HFFc6 (cell line): Measurements from ENCODE around the gene USP44. TPM values are rescaled to one million over a fixed set of nuclear protein-coding genes. Genes with fewer than 3 reads are reported as not detected.

ENCODE experiments used
- DNase-seq: peaks from one replicate; pipeline ENCODE4 v3.0.0-alpha.2; 2018
- H3K27ac Mint-ChIP-seq: 2 replicates; pipeline ENCODE4 v1.8.0; 2020; ENCODE audit warnings: mild to moderate bottlenecking, mixed read lengths
- H3K27me3 Mint-ChIP-seq: 2 replicates; pipeline ENCODE4 v1.8.0; 2021; ENCODE audit warnings: mild to moderate bottlenecking, moderate library complexity, mixed read lengths; ENCODE audit not compliant: insufficient read depth
- H3K36me3 Mint-ChIP-seq: 2 replicates; pipeline ENCODE4 v1.8.0; 2021; ENCODE audit warnings: low read depth, mixed read lengths
- H3K4me1 Mint-ChIP-seq: 2 replicates; pipeline ENCODE4 v1.8.0; 2020; ENCODE audit warnings: low read depth, mixed read lengths
- H3K4me3 Mint-ChIP-seq: 2 replicates; pipeline ENCODE4 v1.8.0; 2020; ENCODE audit warnings: mild to moderate bottlenecking, moderate library complexity, mixed read lengths
- H3K9me3 Mint-ChIP-seq: 2 replicates; pipeline ENCODE4 v1.8.0; 2020; ENCODE audit warnings: mild to moderate bottlenecking, mixed read lengths
- total RNA-seq, 6 experiments: library from RNA; stranded (reverse); fragmentation: NEBNext Ultra II Directional; extraction: Animal tissue kit (Norgen Biotek cat#: 25700); gene quantifications; 2 replicates in 1 of 6; 3 replicates in 5 of 6; pipeline ENCODE4 v1.2.3, GENCODE V29; 2021
- TF ChIP-seq, protein P1 (sequence below): fragments of 200-600 bp; sonication (generic); IDR thresholded peaks from 2 replicates; pipeline ENCODE4 v1.5.0; 2021; ENCODE audit warnings: antibody characterized with exemption, mild to moderate bottlenecking

The USP44 gene
- total RNA-seq, 6 experiments from 2014 or later, result not detected

DNA sequence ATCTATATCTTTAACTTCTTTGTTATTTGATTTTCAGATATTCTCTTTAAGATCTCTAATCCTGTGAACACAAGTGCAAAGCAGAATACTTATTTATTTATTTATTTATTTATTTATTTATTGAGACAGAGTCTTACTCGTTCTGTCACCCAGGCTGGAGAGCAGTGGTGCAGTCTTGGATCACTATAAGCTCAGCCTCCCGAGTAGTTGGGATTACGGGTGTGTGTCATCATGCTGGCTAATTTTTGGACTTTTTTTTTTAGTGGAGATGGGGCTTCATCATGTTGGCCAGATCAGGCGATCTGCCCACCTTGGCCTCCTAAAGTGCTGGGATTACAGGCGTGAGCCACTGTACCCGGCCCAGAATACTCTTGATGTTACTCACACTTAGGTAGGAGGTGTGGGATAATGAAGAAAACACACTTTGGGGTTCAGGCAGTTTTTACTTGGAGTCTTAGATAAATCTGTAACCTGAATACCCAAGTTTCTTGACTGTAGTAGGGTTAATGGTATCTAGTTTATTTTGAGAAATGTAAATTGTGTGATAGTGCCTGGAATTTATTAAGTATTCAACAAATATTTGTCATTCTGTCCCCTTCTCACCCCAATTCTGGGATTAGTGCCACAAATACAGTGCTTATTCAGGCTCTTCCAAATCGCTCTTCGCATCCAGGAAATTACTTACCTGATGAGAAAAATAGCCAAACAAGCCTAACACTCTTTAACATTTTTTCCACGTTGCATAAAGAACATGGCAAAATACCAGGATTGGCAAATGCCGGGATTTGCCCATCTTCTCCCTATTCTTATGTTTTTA is 44.4 kb downstream of the USP44 start:
- H3K27me3 Mint-ChIP-seq, result no peaks in the 10 kb centered on the region
- H3K27ac Mint-ChIP-seq, result no peak overlapping the region
- H3K9me3 Mint-ChIP-seq, result no peaks in the 10 kb centered on the region
- no peak overlapping the region; the same call in 1 of the 2 replicates for H3K4me3 Mint-ChIP-seq
- TF ChIP-seq, protein P1, sequence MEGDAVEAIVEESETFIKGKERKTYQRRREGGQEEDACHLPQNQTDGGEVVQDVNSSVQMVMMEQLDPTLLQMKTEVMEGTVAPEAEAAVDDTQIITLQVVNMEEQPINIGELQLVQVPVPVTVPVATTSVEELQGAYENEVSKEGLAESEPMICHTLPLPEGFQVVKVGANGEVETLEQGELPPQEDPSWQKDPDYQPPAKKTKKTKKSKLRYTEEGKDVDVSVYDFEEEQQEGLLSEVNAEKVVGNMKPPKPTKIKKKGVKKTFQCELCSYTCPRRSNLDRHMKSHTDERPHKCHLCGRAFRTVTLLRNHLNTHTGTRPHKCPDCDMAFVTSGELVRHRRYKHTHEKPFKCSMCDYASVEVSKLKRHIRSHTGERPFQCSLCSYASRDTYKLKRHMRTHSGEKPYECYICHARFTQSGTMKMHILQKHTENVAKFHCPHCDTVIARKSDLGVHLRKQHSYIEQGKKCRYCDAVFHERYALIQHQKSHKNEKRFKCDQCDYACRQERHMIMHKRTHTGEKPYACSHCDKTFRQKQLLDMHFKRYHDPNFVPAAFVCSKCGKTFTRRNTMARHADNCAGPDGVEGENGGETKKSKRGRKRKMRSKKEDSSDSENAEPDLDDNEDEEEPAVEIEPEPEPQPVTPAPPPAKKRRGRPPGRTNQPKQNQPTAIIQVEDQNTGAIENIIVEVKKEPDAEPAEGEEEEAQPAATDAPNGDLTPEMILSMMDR, result no peak
- H3K4me1 Mint-ChIP-seq, result peaks cover 5% of the 10 kb centered on the region; the same call in 1 of the 2 replicates
- peaks cover 46% of the 10 kb centered on the region for H3K36me3 Mint-ChIP-seq
- no peak for DNase-seq

DNA sequence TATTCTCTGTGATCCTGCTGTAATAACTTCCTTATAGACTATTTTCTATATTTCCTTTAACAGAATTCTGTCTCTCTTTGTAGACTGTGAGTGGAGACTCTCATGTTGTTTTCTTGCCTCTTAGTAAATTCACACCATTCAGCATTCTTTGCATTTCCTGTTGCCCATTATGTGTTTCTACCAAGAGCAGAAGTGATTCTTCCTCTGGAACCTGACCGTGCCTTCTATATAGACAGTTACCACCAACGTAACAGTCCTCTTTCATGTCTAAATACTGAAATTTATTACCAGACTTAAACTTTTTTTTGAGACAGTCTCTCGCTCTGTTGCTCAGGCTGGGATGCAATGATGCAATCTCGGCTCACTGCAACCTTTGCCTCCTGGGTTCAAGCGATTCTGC is 46.2 kb downstream of the USP44 start:
- H3K36me3 Mint-ChIP-seq, result peaks cover 43% of the 10 kb centered on the region
- no peak for DNase-seq
- H3K9me3 Mint-ChIP-seq, result no peaks in the 10 kb centered on the region
- peaks cover 5% of the 10 kb centered on the region; the same call in 1 of the 2 replicates for H3K4me1 Mint-ChIP-seq
- H3K4me3 Mint-ChIP-seq, result no peak overlapping the region
- H3K27ac Mint-ChIP-seq, result no peak overlapping the region
- H3K27me3 Mint-ChIP-seq, result no peaks in the 10 kb centered on the region
- TF ChIP-seq, protein P1, result no peak

DNA sequence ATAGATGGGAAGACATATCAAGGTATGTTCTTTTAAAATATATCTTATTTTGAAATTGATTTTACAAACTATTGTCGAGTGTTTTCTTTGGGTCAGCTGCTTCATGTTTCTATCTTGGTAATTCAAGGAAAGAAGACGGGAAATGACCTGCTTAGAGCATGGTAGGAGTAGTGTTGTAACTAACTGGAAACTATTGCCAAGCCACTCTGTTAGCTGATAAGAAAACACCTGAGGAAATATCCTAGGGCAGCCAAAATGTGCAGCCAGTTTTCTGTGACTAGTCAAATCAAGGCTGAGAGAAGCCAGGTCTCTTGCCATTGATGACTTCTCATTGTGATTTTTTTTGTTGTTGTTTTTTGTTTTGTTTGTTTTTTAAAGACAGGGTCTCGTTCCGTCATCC is 47.1 kb downstream of the USP44 start:
- Mint-ChIP-seq H3K27me3 (no peaks in the 10 kb centered on the region), H3K9me3 (no peaks in the 10 kb centered on the region), H3K36me3 (peaks cover 50% of the 10 kb centered on the region), H3K4me3 (no peak overlapping the region), H3K4me1 (peaks cover 5% of the 10 kb centered on the region; the same call in 1 of the 2 replicates), H3K27ac (no peak overlapping the region)
- DNase-seq, result no peak
- TF ChIP-seq, protein P1, result no peak

DNA sequence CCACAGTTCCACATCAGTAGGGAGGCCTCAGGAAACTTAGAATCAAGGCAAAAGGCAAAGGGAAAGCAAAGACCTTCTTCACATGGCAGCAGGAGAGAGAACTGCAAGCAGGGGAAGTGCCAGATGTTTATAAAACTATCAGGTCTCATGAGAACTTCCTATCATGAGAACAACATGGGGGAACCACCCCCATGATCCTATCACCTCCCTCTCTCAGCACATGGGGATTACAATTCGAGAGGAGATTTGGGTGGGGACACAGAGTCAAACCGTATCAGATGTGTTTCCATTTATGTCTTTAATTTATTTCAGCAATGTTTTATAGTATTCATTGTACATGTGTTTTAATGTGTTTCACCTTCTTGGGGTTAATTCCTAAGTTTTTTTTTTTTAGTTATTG is 51.5 kb downstream of the USP44 start:
- TF ChIP-seq, protein P1, result no peak
- DNase-seq, result no peak
- Mint-ChIP-seq H3K9me3 (no peaks in the 10 kb centered on the region), H3K27ac (0 out of 2 replicates have a peak overlapping the region, but pooled peaks have one; percentile 9), H3K4me1 (peaks cover 5% of the 10 kb centered on the region; the same call in 1 of the 2 replicates), H3K36me3 (peaks cover 57% of the 10 kb centered on the region), H3K4me3 (no peak overlapping the region), H3K27me3 (no peaks in the 10 kb centered on the region)

DNA sequence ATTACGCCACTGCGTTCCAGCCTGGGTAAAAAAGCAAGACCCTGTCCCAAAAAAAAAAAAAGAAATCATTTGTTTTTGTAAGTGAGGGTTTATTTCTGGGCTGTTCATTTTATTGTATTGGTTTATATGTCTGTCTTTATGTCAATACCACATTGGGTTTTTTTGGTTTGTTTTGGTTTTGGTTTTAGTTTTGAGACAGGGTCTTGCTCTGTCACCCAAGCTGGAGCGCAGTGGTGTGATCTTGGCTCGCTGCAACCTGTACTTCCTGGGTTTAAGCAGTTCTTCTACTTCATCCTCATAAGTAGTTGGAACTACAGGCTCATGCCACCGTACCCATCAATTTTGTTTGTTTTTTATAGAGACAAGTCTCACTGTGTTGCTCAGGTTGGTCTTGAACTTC is 52.3 kb downstream of the USP44 start:
- Mint-ChIP-seq H3K27me3 (no peaks in the 10 kb centered on the region), H3K27ac (no peak overlapping the region), H3K4me3 (no peak overlapping the region), H3K4me1 (peaks cover 5% of the 10 kb centered on the region; the same call in 1 of the 2 replicates), H3K9me3 (no peaks in the 10 kb centered on the region), H3K36me3 (peaks cover 56% of the 10 kb centered on the region)
- no peak for DNase-seq
- TF ChIP-seq, protein P1, result no peak
